Thyroid gland (tissue), 4 donors: ENCODE data around the gene BCAS3.

Experiments used
- CTCF ChIP-seq, 6 experiments: fragments of 200-600 bp in 3 of 6; fragments of 450-650 bp in 3 of 6; sonication (generic) in 3 of 6; IDR thresholded peaks; one replicate each; pipeline ENCODE4 v1.5.1; 2016 to 2019; ENCODE audit warnings: antibody characterized with exemption in 6 of 6, mild to moderate bottlenecking in 2 of 6, inconsistent platforms in 1 of 6, moderate library complexity in 1 of 6
- POLR2A ChIP-seq, 2 donors: fragments of 450-650 bp; IDR thresholded peaks; one replicate each; pipeline ENCODE4 v1.6.1; 2017; ENCODE audit warnings: antibody characterized with exemption in 2 of 2, mild to moderate bottlenecking in 2 of 2, moderate library complexity in 1 of 2

DNA sequence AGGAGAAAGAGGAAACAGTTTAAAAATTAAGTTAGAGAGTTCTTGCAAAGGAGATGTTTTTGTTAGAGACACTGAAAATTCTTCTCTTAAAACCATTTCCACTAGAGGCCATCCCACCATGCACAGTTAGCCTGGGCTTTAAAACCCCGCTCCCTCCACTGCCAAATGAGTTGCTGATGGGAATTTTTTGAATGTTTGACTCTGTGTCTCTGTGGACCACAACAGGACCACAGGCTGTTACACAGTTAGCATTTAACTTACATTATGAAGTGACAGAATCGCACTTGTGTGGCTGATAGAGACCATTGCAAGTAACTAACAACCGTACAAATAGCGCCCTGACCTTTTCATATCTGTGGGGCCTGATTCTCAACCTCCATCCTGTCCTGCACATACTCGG is 647.3 kb downstream of the BCAS3 start:
- TF ChIP-seq CTCF (IDR thresholded peaks at IDR 0.05) (no peak), POLR2A (IDR thresholded peaks at IDR 0.05) (no peak)
